Skeletal muscle tissue (tissue), 4 donors: ENCODE measurements around the gene SPCS2. TPM values are rescaled to one million over a fixed set of nuclear protein-coding genes. Genes with fewer than 3 reads are reported as not detected.
A peak's percentile ranks its signal among the peaks of the same experiment; 100 is the strongest.
"Not testable (repeated sequence)": the region's sequence is repeated elsewhere in the genome, so short reads cannot be mapped to it uniquely, and the experiment has no call there.

Experiments used
- H3K27ac ChIP-seq: one replicate; pipeline ENCODE4 v1.7.0; 2013; ENCODE audit warnings: mild to moderate bottlenecking, low read depth, low read length, inconsistent platforms
- H3K27me3 ChIP-seq, 3 donors: one replicate each; pipeline ENCODE4 v1.7.0; 2013; ENCODE audit warnings: low read length in 3 of 3; ENCODE audit not compliant: control insufficient read depth in 3 of 3, insufficient read depth in 3 of 3
- H3K36me3 ChIP-seq, 3 donors: one replicate each; pipeline ENCODE4 v1.7.0; 2013; ENCODE audit warnings: low read length in 3 of 3; ENCODE audit not compliant: control insufficient read depth in 3 of 3, insufficient read depth in 3 of 3
- H3K4me1 ChIP-seq, 3 donors: one replicate each; pipeline ENCODE4 v1.7.0; 2013; ENCODE audit warnings: low read length in 3 of 3, mild to moderate bottlenecking in 3 of 3; ENCODE audit not compliant: control insufficient read depth in 3 of 3, insufficient read depth in 3 of 3
- H3K4me3 ChIP-seq, 3 donors: one replicate each; pipeline ENCODE4 v1.7.0; 2013; ENCODE audit warnings: low read length in 3 of 3
- H3K9ac ChIP-seq, 3 donors: one replicate each; pipeline ENCODE4 v1.7.0; 2013; ENCODE audit warnings: low read length in 3 of 3, mild to moderate bottlenecking in 3 of 3, moderate library complexity in 2 of 3, low read depth in 1 of 3
- H3K9me3 ChIP-seq, 3 donors: one replicate each; pipeline ENCODE4 v1.7.0; 2013; ENCODE audit warnings: low read length in 3 of 3; ENCODE audit not compliant: control insufficient read depth in 3 of 3
- total RNA-seq: library from RNA; depleted of rRNA; stranded (reverse); fragments of >200 nt; gene quantifications from one replicate; pipeline ENCODE4 v1.2.3, GENCODE V29; 2014
- donor health status: Osteomylitis.

The SPCS2 gene
- total RNA-seq, 1 donor from 2014 or later = 28.7 TPM

GRCh38 chr11:75011872-75012271 lies 62.8 kb downstream of the SPCS2 start:
- Histone ChIP-seq H3K27me3 (no peaks in the 10 kb centered on the region), H3K4me1 (peaks cover 33 to 68% (median 48%) of the 10 kb centered on the region in 3 donors), H3K9ac (no peak overlapping the region), H3K27ac (peak overlapping the region; percentile 96), H3K9me3 (no peaks in the 10 kb centered on the region), H3K4me3 (no peak overlapping the region), H3K36me3 (peaks cover 10 to 16% (median 13%) of the 10 kb centered on the region in 3 donors)

GRCh38 chr11:75013051-75013450 lies 64.0 kb downstream of the SPCS2 start:
- peak overlapping the region; percentile 96 for H3K27ac ChIP-seq
- H3K9ac ChIP-seq = peak overlapping the region in 2 of 3 donors; percentile 26 to 34
- H3K4me1 ChIP-seq = peaks cover 33 to 69% (median 48%) of the 10 kb centered on the region in 3 donors
- peaks cover 0 to 12% (median 2%) of the 10 kb centered on the region in 3 donors for H3K36me3 ChIP-seq
- H3K27me3 ChIP-seq = no peaks in the 10 kb centered on the region
- H3K9me3 ChIP-seq = no peaks in the 10 kb centered on the region
- no peak overlapping the region for H3K4me3 ChIP-seq

GRCh38 chr11:75014129-75014528 lies 65.1 kb downstream of the SPCS2 start:
- H3K27ac ChIP-seq = peak overlapping the region; percentile 96

GRCh38 chr11:75019200-75019599 lies 70.1 kb downstream of the SPCS2 start:
- H3K9ac ChIP-seq, H3K4me3 ChIP-seq, H3K9me3 ChIP-seq, H3K36me3 ChIP-seq, H3K27me3 ChIP-seq, H3K27ac ChIP-seq: not testable (repeated sequence)
- H3K4me1 ChIP-seq = peaks cover 27 to 60% (median 53%) of the 10 kb centered on the region in 3 donors

More at GRCh38 chr11:75014129-75014528, 65.1 kb downstream of the SPCS2 start:
- Histone ChIP-seq H3K27me3 (no peaks in the 10 kb centered on the region), H3K9ac (peak overlapping the region in 1 of 3 donors; percentile 40), H3K9me3 (no peaks in the 10 kb centered on the region), H3K4me1 (peaks cover 33 to 69% (median 48%) of the 10 kb centered on the region in 3 donors), H3K4me3 (no peak overlapping the region), H3K36me3 (peaks cover 0 to 7% (median 0%) of the 10 kb centered on the region in 3 donors)

- H3K9ac ChIP-seq, H3K27me3 ChIP-seq, H3K36me3 ChIP-seq, H3K4me3 ChIP-seq, H3K9me3 ChIP-seq, H3K27ac ChIP-seq: not testable (repeated sequence)
- H3K4me1 ChIP-seq = peaks cover 24 to 58% (median 50%) of the 10 kb centered on the region in 3 donors
Measured at GRCh38 chr11:75020328-75020727, 71.3 kb downstream of the SPCS2 start.

GRCh38 chr11:75022296-75022695 lies 73.2 kb downstream of the SPCS2 start:
- Histone ChIP-seq H3K36me3 (no peaks in the 10 kb centered on the region), H3K9ac (peak overlapping the region in 1 of 3 donors; percentile 33), H3K27ac (no peak overlapping the region), H3K9me3 (no peaks in the 10 kb centered on the region), H3K27me3 (no peaks in the 10 kb centered on the region), H3K4me1 (peaks cover 24 to 43% (median 40%) of the 10 kb centered on the region in 3 donors), H3K4me3 (no peak overlapping the region)

GRCh38 chr11:75022759-75023396 lies 73.8 kb downstream of the SPCS2 start:
- Histone ChIP-seq H3K27me3 (no peaks in the 10 kb centered on the region), H3K4me3 (no peak overlapping the region), H3K9me3 (no peaks in the 10 kb centered on the region), H3K4me1 (peaks cover 26 to 47% (median 43%) of the 10 kb centered on the region in 3 donors), H3K27ac (peak overlapping the region; percentile 6), H3K9ac (peak overlapping the region in 2 of 3 donors; percentile 22 to 34), H3K36me3 (no peaks in the 10 kb centered on the region)

- H3K9me3 ChIP-seq = no peaks in the 10 kb centered on the region
- peak overlapping the region in 2 of 3 donors; percentile 22 to 34 for H3K9ac ChIP-seq
- no peaks in the 10 kb centered on the region for H3K36me3 ChIP-seq
- peak overlapping the region; percentile 6 for H3K27ac ChIP-seq
- peaks cover 33 to 54% (median 50%) of the 10 kb centered on the region in 3 donors for H3K4me1 ChIP-seq
- no peaks in the 10 kb centered on the region for H3K27me3 ChIP-seq
- no peak overlapping the region for H3K4me3 ChIP-seq
Measured at GRCh38 chr11:75023446-75024067, 74.5 kb downstream of the SPCS2 start.

- H3K36me3 ChIP-seq = no peaks in the 10 kb centered on the region
- no peaks in the 10 kb centered on the region for H3K27me3 ChIP-seq
- H3K27ac ChIP-seq = no peak overlapping the region
- peaks cover 35 to 59% (median 52%) of the 10 kb centered on the region in 3 donors for H3K4me1 ChIP-seq
- H3K9me3 ChIP-seq = no peaks in the 10 kb centered on the region
- no peak overlapping the region for H3K9ac ChIP-seq
- H3K4me3 ChIP-seq = no peak overlapping the region
Measured at GRCh38 chr11:75024068-75024449, 75.0 kb downstream of the SPCS2 start.

GRCh38 chr11:75024764-75025211 lies 75.7 kb downstream of the SPCS2 start:
- no peaks in the 10 kb centered on the region for H3K9me3 ChIP-seq
- no peak overlapping the region for H3K27ac ChIP-seq
- no peaks in the 10 kb centered on the region for H3K36me3 ChIP-seq

More at GRCh38 chr11:75024764-75025211, 75.7 kb downstream of the SPCS2 start:
- Histone ChIP-seq H3K4me3 (no peak overlapping the region), H3K27me3 (no peaks in the 10 kb centered on the region), H3K9ac (no peak overlapping the region), H3K4me1 (peaks cover 35 to 63% (median 52%) of the 10 kb centered on the region in 3 donors)
